Articular chondrocyte of knee joint (primary cell): ENCODE measurements around the gene USP17L27. TPM values are rescaled to one million over a fixed set of nuclear protein-coding genes. Genes with fewer than 3 reads are reported as not detected.

Experiments
- total RNA-seq: library from RNA; depleted of rRNA; stranded (reverse); fragments of >200 nt; gene quantifications from 2 replicates; pipeline ENCODE4 v1.2.3, GENCODE V29; 2012

The USP17L27 gene, protein sequence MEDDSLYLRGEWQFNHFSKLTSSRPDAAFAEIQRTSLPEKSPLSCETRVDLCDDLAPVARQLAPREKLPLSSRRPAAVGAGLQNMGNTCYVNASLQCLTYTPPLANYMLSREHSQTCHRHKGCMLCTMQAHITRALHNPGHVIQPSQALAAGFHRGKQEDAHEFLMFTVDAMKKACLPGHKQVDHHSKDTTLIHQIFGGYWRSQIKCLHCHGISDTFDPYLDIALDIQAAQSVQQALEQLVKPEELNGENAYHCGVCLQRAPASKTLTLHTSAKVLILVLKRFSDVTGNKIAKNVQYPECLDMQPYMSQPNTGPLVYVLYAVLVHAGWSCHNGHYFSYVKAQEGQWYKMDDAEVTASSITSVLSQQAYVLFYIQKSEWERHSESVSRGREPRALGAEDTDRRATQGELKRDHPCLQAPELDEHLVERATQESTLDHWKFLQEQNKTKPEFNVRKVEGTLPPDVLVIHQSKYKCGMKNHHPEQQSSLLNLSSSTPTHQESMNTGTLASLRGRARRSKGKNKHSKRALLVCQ
- total RNA-seq: not detected in 2 replicates

DNA sequence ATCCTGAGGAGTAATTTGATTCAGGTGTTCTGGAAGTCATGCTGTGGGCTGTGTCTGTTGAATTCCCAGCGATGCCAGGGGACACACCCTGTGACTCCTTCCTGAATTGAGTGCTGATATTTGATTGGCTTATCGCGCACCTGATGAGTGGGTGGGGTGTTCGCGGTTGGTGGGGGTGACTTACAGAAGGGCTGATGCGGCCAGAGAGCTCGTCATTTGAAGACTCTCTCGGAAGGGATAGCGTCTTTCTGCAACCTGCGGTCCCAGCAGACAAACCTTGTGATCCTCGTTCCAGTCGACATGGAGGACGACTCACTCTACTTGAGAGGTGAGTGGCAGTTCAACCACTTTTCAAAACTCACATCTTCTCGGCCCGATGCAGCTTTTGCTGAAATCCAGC, at the start of gene USP17L27:
Gene USP17L27, plus strand, starts transcription at position 301 of the 400 bp plus-strand sequence. Its CDS starts 0 bp downstream, at position 301.

DNA sequence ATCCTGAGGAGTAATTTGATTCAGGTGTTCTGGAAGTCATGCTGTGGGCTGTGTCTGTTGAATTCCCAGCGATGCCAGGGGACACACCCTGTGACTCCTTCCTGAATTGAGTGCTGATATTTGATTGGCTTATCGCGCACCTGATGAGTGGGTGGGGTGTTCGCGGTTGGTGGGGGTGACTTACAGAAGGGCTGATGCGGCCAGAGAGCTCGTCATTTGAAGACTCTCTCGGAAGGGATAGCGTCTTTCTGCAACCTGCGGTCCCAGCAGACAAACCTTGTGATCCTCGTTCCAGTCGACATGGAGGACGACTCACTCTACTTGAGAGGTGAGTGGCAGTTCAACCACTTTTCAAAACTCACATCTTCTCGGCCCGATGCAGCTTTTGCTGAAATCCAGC, 19.1 kb upstream of the USP17L27 start, which contains the start of gene USP17L24:
Gene USP17L24, plus strand, starts transcription at position 301 of the 400 bp plus-strand sequence. Its CDS starts 0 bp downstream, at position 301.

GRCh38 chr4:9329611-9330010, 14.3 kb upstream of the USP17L27 start, which contains the start of gene USP17L25:
Gene USP17L25 (plus strand): TSS chr4:9329911. CDS start chr4:9329911, 0 bp downstream.

DNA sequence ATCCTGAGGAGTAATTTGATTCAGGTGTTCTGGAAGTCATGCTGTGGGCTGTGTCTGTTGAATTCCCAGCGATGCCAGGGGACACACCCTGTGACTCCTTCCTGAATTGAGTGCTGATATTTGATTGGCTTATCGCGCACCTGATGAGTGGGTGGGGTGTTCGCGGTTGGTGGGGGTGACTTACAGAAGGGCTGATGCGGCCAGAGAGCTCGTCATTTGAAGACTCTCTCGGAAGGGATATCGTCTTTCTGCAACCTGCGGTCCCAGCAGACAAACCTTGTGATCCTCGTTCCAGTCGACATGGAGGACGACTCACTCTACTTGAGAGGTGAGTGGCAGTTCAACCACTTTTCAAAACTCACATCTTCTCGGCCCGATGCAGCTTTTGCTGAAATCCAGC, 9.6 kb upstream of the USP17L27 start, which contains the start of gene USP17L26:
Gene USP17L26, plus strand, starts transcription at position 301 of the 400 bp plus-strand sequence. Its CDS starts 0 bp downstream, at position 301.

DNA sequence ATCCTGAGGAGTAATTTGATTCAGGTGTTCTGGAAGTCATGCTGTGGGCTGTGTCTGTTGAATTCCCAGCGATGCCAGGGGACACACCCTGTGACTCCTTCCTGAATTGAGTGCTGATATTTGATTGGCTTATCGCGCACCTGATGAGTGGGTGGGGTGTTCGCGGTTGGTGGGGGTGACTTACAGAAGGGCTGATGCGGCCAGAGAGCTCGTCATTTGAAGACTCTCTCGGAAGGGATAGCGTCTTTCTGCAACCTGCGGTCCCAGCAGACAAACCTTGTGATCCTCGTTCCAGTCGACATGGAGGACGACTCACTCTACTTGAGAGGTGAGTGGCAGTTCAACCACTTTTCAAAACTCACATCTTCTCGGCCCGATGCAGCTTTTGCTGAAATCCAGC, 4.8 kb upstream of the USP17L27 start, which contains the start of gene USP17L5:
Gene USP17L5, plus strand, starts transcription at position 301 of the 400 bp plus-strand sequence. Its CDS starts 0 bp downstream, at position 301.

DNA sequence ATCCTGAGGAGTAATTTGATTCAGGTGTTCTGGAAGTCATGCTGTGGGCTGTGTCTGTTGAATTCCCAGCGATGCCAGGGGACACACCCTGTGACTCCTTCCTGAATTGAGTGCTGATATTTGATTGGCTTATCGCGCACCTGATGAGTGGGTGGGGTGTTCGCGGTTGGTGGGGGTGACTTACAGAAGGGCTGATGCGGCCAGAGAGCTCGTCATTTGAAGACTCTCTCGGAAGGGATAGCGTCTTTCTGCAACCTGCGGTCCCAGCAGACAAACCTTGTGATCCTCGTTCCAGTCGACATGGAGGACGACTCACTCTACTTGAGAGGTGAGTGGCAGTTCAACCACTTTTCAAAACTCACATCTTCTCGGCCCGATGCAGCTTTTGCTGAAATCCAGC, 4.6 kb downstream of the USP17L27 start, which contains the start of gene USP17L28:
Gene USP17L28, plus strand, starts transcription at position 301 of the 400 bp plus-strand sequence. Its CDS starts 0 bp downstream, at position 301.

GRCh38 chr4:9353338-9353737, 9.4 kb downstream of the USP17L27 start, which contains the start of gene USP17L29:
Gene USP17L29 (plus strand): TSS chr4:9353638. CDS start chr4:9353638, 0 bp downstream.

DNA sequence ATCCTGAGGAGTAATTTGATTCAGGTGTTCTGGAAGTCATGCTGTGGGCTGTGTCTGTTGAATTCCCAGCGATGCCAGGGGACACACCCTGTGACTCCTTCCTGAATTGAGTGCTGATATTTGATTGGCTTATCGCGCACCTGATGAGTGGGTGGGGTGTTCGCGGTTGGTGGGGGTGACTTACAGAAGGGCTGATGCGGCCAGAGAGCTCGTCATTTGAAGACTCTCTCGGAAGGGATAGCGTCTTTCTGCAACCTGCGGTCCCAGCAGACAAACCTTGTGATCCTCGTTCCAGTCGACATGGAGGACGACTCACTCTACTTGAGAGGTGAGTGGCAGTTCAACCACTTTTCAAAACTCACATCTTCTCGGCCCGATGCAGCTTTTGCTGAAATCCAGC, 18.9 kb downstream of the USP17L27 start, which contains the start of gene USP17L30:
Gene USP17L30, plus strand, starts transcription at position 301 of the 400 bp plus-strand sequence. Its CDS starts 0 bp downstream, at position 301.

Other genes starting within 250 kb of the USP17L27 start
- gene FAM90A26, start 173.7 kb upstream of the USP17L27 start, total RNA-seq: not detected in 2 replicates
- not detected in 2 replicates for gene USP17L10, start 133.5 kb upstream of the USP17L27 start, total RNA-seq
- not detected in 2 replicates for gene USP17L11, start 128.7 kb upstream of the USP17L27 start, total RNA-seq
- gene USP17L12, start 124.0 kb upstream of the USP17L27 start, total RNA-seq: not detected in 2 replicates
- gene USP17L13, start 119.3 kb upstream of the USP17L27 start, total RNA-seq: not detected in 2 replicates
- gene USP17L15, start 109.8 kb upstream of the USP17L27 start, total RNA-seq: not detected in 2 replicates
- not detected in 2 replicates for gene USP17L17, start 100.3 kb upstream of the USP17L27 start, total RNA-seq
- gene USP17L18, start 95.5 kb upstream of the USP17L27 start, total RNA-seq: not detected in 2 replicates
- not detected in 2 replicates for gene USP17L19, start 90.8 kb upstream of the USP17L27 start, total RNA-seq
- gene USP17L20, start 86.0 kb upstream of the USP17L27 start, total RNA-seq: not detected in 2 replicates
- gene USP17L21, start 81.3 kb upstream of the USP17L27 start, total RNA-seq: not detected in 2 replicates
- not detected in 2 replicates for gene USP17L22, start 76.5 kb upstream of the USP17L27 start, total RNA-seq
- not detected in 2 replicates for gene USP17L24, start 19.0 kb upstream of the USP17L27 start, total RNA-seq
- not detected in 2 replicates for gene USP17L25, start 14.2 kb upstream of the USP17L27 start, total RNA-seq
- not detected in 2 replicates for gene USP17L26, start 9.5 kb upstream of the USP17L27 start, total RNA-seq
- not detected in 2 replicates for gene USP17L5, start 4.7 kb upstream of the USP17L27 start, total RNA-seq
- gene USP17L28, start 4.7 kb downstream of the USP17L27 start, total RNA-seq: not detected in 2 replicates
- gene USP17L29, start 9.5 kb downstream of the USP17L27 start, total RNA-seq: not detected in 2 replicates
- not detected in 2 replicates for gene USP17L30, start 19.0 kb downstream of the USP17L27 start, total RNA-seq
- gene DEFB131A, start 100.3 kb downstream of the USP17L27 start, total RNA-seq: not detected in 2 replicates